ENCODE results near the gene OSM. TPM values are rescaled to one million over a fixed set of nuclear protein-coding genes. Genes with fewer than 3 reads are reported as not detected.

OSM gene
- total RNA-seq, 1 experiment from 2014 or later: not detected

GRCh38 chr22:30267382-30268302 is 991 bp upstream of the OSM start:
- H3K9me3 ChIP-seq (ENCODE audit: low read length): no peaks in the 10 kb centered on the region
- ATAC-seq: no peak
- BruUV-seq (replicated peaks): no TSS peak
- no peak overlapping the region for H3K27ac ChIP-seq (ENCODE audit: low read length)
- H3K79me2 ChIP-seq (ENCODE audit: low read length): no peaks in the 10 kb centered on the region
- DNase-seq: no peak
- TF ChIP-seq, protein P1, sequence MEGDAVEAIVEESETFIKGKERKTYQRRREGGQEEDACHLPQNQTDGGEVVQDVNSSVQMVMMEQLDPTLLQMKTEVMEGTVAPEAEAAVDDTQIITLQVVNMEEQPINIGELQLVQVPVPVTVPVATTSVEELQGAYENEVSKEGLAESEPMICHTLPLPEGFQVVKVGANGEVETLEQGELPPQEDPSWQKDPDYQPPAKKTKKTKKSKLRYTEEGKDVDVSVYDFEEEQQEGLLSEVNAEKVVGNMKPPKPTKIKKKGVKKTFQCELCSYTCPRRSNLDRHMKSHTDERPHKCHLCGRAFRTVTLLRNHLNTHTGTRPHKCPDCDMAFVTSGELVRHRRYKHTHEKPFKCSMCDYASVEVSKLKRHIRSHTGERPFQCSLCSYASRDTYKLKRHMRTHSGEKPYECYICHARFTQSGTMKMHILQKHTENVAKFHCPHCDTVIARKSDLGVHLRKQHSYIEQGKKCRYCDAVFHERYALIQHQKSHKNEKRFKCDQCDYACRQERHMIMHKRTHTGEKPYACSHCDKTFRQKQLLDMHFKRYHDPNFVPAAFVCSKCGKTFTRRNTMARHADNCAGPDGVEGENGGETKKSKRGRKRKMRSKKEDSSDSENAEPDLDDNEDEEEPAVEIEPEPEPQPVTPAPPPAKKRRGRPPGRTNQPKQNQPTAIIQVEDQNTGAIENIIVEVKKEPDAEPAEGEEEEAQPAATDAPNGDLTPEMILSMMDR (conservative IDR thresholded peaks at IDR 0.05; ENCODE audit: low read depth, low read length): no peak
- TF ChIP-seq EZH2phosphoT487 (IDR thresholded peaks at IDR 0.05; ENCODE audit: borderline replicate concordance, low read length) (no peak), EZH2 (IDR thresholded peaks at IDR 0.05; ENCODE audit: low read length, unreplicated experiment) (no peak)
- intact Hi-C loops (cut with micrococcal nuclease): no loop called here
- H3K36me3 ChIP-seq (ENCODE audit: low read depth, low read length): no peaks in the 10 kb centered on the region
- ChIA-PET POLR2A (ENCODE audit: unreplicated experiment) (no interaction called here), CTCF (no interaction called here)
- no peak overlapping the region for H3K4me3 ChIP-seq (ENCODE audit: low read length)
- H3K27me3 ChIP-seq (ENCODE audit: low read length): no peaks in the 10 kb centered on the region
- no peak overlapping the region for H3K4me2 ChIP-seq (ENCODE audit: low read length)
- H3K9ac ChIP-seq (ENCODE audit: low read length): no peak overlapping the region
- H3F3A ChIP-seq (ENCODE audit: low read length, unreplicated experiment): no peaks in the 10 kb centered on the region
- peaks cover 5% of the 10 kb centered on the region; the same call in 1 of the 2 replicates for H3K4me1 ChIP-seq (ENCODE audit: insufficient read depth, low read length)
- no peak overlapping the region for H2AFZ ChIP-seq (ENCODE audit: low read length)
- H4K20me1 ChIP-seq (ENCODE audit: low read length): no peaks in the 10 kb centered on the region
- H3K9me2 ChIP-seq (replicated peaks; ENCODE audit: low read length): no peaks in the 10 kb centered on the region

DNA sequence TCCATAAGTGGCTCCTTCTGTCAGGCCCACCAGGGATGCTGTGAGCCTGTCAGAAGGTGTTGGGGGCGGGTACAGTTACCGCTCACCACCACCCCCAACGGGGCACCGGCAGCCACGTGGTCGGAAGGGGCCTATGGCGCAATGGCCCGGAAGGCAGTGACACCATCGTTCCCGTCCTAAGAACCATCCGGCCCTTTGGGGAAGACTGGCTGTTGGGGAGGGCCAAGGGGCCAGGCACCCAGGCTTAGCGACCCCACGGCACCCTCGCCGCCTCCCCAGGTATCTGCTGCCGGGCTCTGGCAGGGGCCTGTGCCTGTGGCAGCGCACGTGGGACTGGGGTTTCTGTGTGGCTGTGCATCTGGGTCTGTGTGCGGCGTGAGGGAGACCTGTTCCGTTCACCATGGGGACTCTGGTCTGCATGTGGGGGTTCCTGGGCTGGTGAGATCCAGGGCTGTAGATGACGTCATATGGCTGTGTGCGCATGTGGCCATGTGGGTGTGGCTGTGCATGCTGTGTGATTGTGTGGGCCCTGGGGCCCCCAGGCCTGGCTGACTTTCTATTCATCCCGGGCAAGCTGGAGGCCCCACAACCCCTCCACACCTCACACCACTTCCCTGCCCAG is 717 bp downstream of the OSM start:
- Histone ChIP-seq H3K9me2 (replicated peaks; ENCODE audit: low read length) (no peaks in the 10 kb centered on the region), H3K27me3 (ENCODE audit: low read length) (no peaks in the 10 kb centered on the region), H3K9ac (ENCODE audit: low read length) (no peak overlapping the region), H3F3A (ENCODE audit: low read length, unreplicated experiment) (no peaks in the 10 kb centered on the region), H3K36me3 (ENCODE audit: low read depth, low read length) (no peaks in the 10 kb centered on the region), H3K27ac (ENCODE audit: low read length) (no peak overlapping the region), H2AFZ (ENCODE audit: low read length) (no peak overlapping the region), H3K4me2 (ENCODE audit: low read length) (no peak overlapping the region), H3K79me2 (ENCODE audit: low read length) (no peaks in the 10 kb centered on the region), H3K9me3 (ENCODE audit: low read length) (no peaks in the 10 kb centered on the region), H4K20me1 (ENCODE audit: low read length) (no peaks in the 10 kb centered on the region), H3K4me1 (ENCODE audit: insufficient read depth, low read length) (peaks cover 5% of the 10 kb centered on the region; the same call in 1 of the 2 replicates), H3K4me3 (ENCODE audit: low read length) (no peak overlapping the region)
- no peak for DNase-seq
- POLR2A ChIA-PET (ENCODE audit: unreplicated experiment): no interaction called here
- CTCF ChIA-PET: no interaction called here
- BruUV-seq (replicated peaks): no TSS peak
- ATAC-seq: no peak
- intact Hi-C loops (cut with micrococcal nuclease): no loop called here
- TF ChIP-seq EZH2phosphoT487 (IDR thresholded peaks at IDR 0.05; ENCODE audit: borderline replicate concordance, low read length) (no peak), EZH2 (IDR thresholded peaks at IDR 0.05; ENCODE audit: low read length, unreplicated experiment) (no peak)
- TF ChIP-seq, protein P1 (conservative IDR thresholded peaks at IDR 0.05; ENCODE audit: low read depth, low read length): no peak
